Activated effector memory CD4-positive, alpha-beta T cell treated with Interleukin-2 at 50 U/mL for 16 hours (primary cell): ENCODE measurements around the gene GPATCH3.
"Not testable (repeated sequence)": the region's sequence is repeated elsewhere in the genome, so short reads cannot be mapped to it uniquely, and the experiment has no call there.

Experiments used
- DNase-seq: peaks from one replicate; pipeline ENCODE4 v3.0.0-alpha.2; 2020

The GPATCH3 gene

GRCh38 chr1:26863685-26864077 lies 36.6 kb downstream of the GPATCH3 start:
- no peak for DNase-seq

DNA sequence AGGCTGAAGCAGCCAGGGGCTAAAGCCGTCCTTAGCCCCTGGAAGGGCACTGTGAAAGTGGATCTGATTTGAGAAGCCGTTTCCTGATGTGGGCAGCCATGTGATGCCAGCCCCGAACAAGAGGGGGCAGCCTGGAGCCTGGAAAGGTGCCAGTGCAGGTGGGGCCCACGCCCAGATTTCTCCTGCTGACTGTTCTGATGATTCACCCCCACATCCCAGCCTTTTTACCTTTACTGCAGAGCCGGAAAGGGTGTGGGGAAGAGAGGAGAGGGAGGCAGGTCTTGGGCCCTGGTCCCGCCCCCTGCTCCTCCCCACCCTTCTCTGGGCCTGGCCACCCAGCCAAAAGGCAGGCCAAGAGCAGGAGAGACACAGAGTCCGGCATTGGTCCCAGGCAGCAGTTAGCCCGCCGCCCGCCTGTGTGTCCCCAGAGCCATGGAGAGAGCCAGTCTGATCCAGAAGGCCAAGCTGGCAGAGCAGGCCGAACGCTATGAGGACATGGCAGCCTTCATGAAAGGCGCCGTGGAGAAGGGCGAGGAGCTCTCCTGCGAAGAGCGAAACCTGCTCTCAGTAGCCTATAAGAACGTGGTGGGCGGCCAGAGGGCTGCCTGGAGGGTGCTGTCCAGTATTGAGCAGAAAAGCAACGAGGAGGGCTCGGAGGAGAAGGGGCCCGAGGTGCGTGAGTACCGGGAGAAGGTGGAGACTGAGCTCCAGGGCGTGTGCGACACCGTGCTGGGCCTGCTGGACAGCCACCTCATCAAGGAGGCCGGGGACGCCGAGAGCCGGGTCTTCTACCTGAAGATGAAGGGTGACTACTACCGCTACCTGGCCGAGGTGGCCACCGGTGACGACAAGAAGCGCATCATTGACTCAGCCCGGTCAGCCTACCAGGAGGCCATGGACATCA lies 37.2 kb downstream of the GPATCH3 start, which contains the start of gene SFN:
Gene SFN (plus strand): TSS at position 369 of the 904 bp plus-strand sequence. CDS start 64 bp downstream, at position 433.
- peak; percentile 47 for DNase-seq

DNA sequence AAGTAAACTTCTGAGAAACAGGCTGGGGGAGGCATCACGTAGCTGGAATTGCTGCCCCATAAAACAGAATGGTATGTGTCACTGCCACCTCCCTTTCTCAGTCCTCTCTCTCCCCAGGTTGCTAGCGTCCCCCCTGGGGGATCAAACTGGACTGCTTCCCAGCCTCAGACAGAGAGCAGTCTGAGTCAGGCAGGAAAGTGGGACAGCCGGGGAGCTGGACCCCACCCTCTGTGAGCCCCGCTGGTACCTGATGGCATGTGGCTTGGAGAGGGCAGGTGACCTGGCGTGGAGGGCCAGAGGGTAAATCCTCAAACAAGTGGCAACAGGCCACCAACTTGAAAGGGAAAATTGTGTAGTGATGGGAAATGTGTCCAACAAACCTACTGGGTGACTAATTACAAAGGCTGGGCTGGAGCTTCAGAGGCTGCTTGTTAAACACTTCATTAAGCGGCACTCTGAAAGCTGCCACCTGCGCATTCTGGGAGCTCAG lies 38.3 kb downstream of the GPATCH3 start:
- DNase-seq, result no peak

GRCh38 chr1:26861286-26861701 lies 39.0 kb downstream of the GPATCH3 start:
- no peak for DNase-seq

DNA sequence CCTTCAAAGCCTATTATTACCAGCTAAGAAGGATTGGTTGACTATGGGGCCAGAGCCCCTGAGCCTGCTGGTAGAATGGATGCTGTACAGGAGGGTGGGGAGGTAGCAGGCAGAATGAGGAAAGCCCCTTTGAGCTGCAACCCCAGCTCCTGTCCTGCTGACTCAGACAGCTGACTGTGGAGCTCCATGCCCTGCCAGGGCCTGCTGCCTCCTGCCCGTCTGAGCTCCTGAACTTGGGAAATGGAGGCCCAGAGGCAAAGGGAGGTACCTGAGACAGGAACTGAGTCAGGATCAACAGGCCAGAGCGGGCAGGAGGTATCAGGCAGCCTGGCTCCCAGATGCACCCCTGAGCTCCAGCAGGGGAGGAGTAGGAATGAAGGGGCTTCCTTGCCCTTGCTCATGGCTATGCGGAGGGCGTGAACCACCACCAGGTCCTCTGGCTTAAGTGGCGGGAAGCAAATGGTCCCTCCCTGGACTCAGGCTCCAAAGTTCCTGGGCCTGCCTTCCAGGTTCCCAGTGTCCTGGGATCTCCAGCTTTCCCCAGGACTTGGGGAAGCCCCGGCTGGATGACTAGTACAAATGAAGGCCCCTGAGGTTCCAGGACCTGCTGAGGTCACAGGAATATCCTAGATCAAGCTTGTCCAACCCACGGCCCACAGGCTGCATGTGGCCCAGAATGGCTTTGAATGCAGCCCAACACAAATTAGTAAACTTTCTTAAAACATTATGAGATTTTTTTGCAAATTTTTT lies 41.2 kb downstream of the GPATCH3 start:
- no peak for DNase-seq

DNA sequence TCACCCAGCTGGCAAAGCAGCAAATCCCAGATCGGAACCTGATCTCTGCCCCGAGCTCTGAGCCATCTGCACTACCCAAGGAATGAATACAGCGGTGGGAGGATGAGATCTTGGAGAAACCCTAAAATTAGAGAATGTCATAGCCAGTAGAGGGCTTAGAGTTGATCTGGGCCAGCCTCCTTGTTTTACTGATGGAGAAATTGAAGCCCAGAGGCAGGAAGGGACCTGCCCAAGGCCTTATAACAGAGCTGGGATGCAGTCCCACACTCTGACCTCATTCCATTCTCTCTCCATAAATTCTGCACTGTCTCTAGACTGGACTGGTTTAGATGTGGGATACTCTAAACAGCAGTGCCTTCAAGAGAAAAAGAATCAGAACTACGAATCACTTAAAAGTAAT lies 42.1 kb downstream of the GPATCH3 start:
- DNase-seq, result no peak

- no peak for DNase-seq
Measured at GRCh38 chr1:26857473-26858060, 42.7 kb downstream of the GPATCH3 start.

- no peak for DNase-seq
Measured at GRCh38 chr1:26856604-26857469, 43.4 kb downstream of the GPATCH3 start.

GRCh38 chr1:26856181-26856580 lies 44.1 kb downstream of the GPATCH3 start:
- DNase-seq, result no peak

DNA sequence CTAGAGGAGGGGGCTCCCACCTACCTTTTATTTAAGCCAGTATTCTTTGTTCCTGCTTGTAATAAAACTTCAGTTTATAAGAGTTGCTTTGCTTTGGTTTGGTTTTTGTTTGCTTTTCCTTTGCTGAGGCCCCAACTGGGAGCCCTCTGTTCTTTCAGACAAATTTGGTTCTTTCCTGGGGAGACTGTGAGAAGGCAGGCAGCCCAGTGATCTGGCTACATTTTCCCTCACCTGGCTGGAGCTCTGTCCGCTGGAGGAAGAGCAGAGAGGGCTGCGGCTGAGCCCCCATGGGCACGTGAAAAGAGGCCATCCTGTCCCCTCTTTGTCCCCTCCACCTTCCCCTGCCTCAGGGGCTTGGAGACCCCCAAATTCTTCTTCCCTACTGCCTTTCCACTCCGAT lies 44.6 kb downstream of the GPATCH3 start:
- DNase-seq, result no peak

GRCh38 chr1:26854906-26855305 lies 45.4 kb downstream of the GPATCH3 start:
- no peak for DNase-seq

DNA sequence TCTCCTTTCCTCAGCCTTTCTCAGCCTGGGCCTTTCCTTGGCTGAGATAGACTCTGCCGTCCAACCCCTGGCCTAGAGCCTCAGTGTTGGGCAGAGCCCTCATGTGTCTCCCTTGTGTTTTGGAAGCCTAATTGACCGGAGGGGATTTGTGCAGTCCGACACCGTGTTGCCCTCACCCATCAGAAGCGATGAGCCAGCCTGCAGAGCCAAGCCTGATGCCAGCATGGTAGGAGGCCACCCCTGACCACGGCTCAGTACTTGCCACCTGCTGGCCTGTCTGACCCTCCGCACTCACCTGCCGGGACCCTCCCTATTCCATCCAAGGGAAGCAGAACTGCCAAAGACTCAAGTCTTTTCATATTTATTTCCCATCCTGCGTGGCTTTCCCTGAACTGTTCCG lies 46.7 kb downstream of the GPATCH3 start:
- no peak for DNase-seq

DNA sequence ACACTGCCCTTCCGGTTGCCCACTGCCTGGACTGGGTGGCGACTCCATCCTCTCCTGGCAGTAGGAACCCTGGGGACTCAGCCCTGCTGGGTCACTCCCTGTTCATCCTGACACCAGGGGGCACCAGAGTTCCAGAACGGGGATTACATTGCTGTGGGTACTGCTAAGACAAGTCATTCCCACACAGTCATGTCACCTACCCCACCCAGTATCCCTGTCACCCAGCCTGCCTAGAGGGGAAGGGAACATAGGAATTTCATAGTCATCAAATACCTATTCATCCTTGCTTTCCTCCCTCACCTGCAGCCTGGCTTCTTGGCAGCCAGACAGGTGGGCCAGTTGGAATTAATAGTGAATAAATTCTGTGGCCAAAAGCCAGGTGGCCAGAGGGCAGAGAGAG lies 47.1 kb downstream of the GPATCH3 start:
- DNase-seq, result peak; percentile 62

DNA sequence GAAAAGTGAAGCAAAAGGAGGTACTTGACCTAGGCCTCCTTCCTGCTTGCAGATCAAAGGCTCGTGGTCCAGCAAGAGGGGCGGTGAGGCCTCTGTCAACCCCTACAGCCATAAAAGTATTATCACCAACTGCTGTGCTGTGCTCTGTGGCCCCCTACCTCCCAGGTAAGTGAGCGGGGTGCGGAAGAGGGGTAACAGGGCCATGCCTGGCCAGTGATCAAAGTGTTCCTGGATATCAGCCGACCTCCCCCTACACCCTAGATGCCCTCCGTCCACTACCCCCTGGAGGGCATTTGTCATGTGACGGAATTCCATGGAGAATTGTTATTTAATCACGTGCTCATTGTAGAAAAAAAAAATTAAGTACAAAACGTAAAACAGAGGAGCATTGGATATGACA lies 47.6 kb downstream of the GPATCH3 start:
- DNase-seq, result no peak

GRCh38 chr1:26851106-26851684 lies 49.1 kb downstream of the GPATCH3 start:
- DNase-seq, result no peak

- DNase-seq, result no peak
Measured at GRCh38 chr1:26848941-26849774, 51.1 kb downstream of the GPATCH3 start.

GRCh38 chr1:26848499-26848898 lies 51.8 kb downstream of the GPATCH3 start:
- no peak for DNase-seq

DNA sequence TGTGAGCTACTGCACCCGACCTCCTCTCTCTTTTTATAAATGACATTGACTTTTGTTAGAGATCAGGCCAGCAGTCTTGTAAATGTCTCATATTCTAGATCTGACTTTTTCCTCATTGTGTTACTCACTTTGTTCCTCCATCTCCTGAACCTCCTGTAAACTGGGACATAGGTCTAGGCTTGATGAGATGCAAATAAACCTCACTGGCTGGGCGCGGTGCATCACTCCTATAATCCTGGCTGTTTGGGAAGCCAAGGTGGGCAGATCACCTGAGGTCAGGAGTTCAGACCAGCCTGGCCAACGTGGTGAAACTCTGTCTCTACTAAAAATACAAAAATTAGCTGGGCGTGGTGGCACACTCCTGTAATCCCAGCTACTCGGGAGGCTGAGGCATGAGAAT lies 52.4 kb downstream of the GPATCH3 start:
- DNase-seq, result not testable (repeated sequence)

DNA sequence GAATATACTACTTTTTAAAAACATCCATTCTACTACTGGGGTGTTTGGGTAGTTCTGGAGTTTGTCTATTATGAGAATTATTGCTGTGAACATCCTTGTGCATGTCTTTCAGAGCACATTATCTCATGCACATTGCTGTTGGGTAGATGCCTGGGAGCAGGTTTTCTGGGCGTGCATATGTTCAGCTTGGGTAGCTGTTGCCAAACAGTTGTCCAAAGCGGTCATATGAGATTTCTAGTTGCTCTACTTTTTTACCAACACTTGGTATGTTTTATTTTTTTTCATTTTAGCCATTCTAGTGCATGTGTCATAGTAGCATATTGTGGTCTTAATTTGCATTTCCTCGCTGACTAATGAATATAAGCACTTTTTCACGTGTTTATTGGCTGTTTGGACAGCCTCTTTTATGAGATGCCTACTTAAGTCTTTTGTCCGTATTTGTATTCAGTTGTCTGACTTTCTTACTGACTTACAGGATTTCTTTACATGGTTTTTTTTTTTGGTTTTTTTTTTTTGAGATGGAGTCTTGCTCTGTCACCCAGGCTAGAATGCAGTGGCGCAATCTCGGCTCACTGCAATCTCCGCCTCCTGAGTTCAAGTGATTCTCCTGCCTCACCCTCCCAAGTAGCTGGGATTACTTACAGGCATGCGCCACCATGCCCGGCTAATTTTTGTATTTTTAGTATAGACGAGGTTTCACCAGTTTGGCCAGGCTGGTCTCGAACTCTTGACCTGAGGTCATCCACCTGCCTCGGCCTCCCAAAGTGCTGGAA lies 55.7 kb downstream of the GPATCH3 start:
- no peak for DNase-seq
